ENCODE measurements around the gene NEK1.

Gene NEK1

DNA sequence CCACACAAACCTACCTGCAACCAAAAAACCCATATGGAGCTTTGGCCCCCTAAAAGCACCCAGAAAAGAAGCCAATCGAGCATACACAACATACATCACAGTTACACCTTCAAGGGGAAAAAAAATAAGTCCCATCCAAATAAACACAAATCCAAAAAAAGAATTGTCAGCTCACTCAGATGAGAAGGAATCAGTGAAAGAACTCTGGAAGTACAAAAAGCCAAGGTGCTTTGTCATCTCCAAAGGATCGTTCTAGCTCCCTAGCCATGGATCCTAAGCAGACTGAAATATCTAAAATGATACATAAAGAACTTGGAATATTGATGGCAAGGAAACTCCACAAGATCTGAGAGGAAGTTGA lies 119.2 kb downstream of the NEK1 start:
- TF ChIP-seq, protein P1, sequence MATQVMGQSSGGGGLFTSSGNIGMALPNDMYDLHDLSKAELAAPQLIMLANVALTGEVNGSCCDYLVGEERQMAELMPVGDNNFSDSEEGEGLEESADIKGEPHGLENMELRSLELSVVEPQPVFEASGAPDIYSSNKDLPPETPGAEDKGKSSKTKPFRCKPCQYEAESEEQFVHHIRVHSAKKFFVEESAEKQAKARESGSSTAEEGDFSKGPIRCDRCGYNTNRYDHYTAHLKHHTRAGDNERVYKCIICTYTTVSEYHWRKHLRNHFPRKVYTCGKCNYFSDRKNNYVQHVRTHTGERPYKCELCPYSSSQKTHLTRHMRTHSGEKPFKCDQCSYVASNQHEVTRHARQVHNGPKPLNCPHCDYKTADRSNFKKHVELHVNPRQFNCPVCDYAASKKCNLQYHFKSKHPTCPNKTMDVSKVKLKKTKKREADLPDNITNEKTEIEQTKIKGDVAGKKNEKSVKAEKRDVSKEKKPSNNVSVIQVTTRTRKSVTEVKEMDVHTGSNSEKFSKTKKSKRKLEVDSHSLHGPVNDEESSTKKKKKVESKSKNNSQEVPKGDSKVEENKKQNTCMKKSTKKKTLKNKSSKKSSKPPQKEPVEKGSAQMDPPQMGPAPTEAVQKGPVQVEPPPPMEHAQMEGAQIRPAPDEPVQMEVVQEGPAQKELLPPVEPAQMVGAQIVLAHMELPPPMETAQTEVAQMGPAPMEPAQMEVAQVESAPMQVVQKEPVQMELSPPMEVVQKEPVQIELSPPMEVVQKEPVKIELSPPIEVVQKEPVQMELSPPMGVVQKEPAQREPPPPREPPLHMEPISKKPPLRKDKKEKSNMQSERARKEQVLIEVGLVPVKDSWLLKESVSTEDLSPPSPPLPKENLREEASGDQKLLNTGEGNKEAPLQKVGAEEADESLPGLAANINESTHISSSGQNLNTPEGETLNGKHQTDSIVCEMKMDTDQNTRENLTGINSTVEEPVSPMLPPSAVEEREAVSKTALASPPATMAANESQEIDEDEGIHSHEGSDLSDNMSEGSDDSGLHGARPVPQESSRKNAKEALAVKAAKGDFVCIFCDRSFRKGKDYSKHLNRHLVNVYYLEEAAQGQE (IDR thresholded peaks at IDR 0.05; ENCODE audit: insufficient read depth in 1 of 2, low read depth in 2 of 2, low read length in 2 of 2): no peak
- TF ChIP-seq FOXP2 (optimal IDR thresholded peaks at IDR 0.05; ENCODE audit: borderline replicate concordance, extremely low read depth, extremely low read length, insufficient read depth): no peak
- TF ChIP-seq POLR2AphosphoS5 (IDR thresholded peaks at IDR 0.05; ENCODE audit: low read depth, low read length): no peak
- no peak for TF ChIP-seq SIN3A (IDR thresholded peaks at IDR 0.05; ENCODE audit: borderline replicate concordance, insufficient read depth, low read length)
- no peak for TF ChIP-seq TAF1 (IDR thresholded peaks at IDR 0.05; ENCODE audit: borderline replicate concordance, insufficient read depth, low read length)

DNA sequence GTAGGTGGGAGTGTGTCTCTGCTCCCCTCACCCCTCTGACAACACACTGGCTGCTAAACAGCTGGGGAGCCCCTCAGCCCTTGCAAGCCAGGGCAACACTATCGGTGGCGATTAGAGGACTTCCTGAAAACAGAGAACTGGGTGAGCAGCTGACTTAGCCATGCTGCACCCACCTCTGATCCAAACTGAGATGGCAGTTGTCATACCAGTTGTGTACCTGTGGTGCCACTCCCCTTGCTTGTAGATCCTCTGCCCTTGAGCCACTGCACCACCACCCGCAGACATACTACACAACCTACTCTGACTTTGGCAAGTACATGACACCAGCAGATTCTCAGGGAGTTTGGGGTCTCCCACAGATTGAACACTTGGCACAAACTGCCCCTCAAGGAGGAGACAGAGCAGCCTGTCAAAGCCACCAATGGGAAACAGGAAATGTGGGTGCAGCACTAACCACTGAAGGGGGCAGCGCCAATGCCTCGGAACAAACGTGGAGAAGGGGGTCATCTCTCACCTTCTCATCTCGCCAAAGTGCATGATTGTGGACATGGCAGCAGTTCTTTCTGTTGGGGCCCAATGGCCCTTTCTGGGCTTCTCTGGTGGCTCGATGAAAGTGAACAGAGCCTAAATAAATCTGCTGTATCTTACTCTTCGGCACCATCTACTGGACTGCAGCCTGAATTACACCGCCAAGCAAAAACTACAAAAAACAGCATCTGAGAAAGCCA lies 119.8 kb downstream of the NEK1 start:
- no peak for TF ChIP-seq FOXP2 (optimal IDR thresholded peaks at IDR 0.05; ENCODE audit: borderline replicate concordance, extremely low read depth, extremely low read length, insufficient read depth)
- no peak for TF ChIP-seq TAF1 (IDR thresholded peaks at IDR 0.05; ENCODE audit: borderline replicate concordance, insufficient read depth, low read length)
- TF ChIP-seq POLR2AphosphoS5 (IDR thresholded peaks at IDR 0.05; ENCODE audit: low read depth, low read length): no peak
- TF ChIP-seq, protein P1 (IDR thresholded peaks at IDR 0.05; ENCODE audit: insufficient read depth in 1 of 2, low read depth in 2 of 2, low read length in 2 of 2): no peak
- no peak for TF ChIP-seq SIN3A (IDR thresholded peaks at IDR 0.05; ENCODE audit: borderline replicate concordance, insufficient read depth, low read length)

DNA sequence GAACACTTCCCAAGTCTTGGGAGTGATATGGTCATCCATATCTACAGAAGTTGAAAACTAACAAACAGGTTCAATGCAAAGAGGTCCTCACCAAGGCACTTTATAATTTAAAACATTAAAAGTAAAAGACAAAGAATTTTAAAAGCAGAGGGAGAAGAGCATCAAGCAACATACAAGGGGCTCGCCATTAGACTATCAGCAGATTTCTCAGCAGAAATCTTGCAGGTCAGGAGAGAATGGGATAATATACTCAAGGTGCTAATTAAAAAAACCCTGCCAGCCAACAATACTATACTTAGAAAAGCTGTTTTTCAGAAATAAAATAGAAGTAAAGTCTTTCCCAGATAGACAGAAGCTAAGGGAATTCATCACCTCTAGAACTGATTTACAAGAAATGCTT lies 121.2 kb downstream of the NEK1 start:
- TF ChIP-seq, protein P1 (IDR thresholded peaks at IDR 0.05; ENCODE audit: insufficient read depth in 1 of 2, low read depth in 2 of 2, low read length in 2 of 2): no peak
- TF ChIP-seq POLR2AphosphoS5 (IDR thresholded peaks at IDR 0.05; ENCODE audit: low read depth, low read length): no peak
- TF ChIP-seq SIN3A (IDR thresholded peaks at IDR 0.05; ENCODE audit: borderline replicate concordance, insufficient read depth, low read length): no peak
- no peak for TF ChIP-seq FOXP2 (optimal IDR thresholded peaks at IDR 0.05; ENCODE audit: borderline replicate concordance, extremely low read depth, extremely low read length, insufficient read depth)
- no peak for TF ChIP-seq TAF1 (IDR thresholded peaks at IDR 0.05; ENCODE audit: borderline replicate concordance, insufficient read depth, low read length)

DNA sequence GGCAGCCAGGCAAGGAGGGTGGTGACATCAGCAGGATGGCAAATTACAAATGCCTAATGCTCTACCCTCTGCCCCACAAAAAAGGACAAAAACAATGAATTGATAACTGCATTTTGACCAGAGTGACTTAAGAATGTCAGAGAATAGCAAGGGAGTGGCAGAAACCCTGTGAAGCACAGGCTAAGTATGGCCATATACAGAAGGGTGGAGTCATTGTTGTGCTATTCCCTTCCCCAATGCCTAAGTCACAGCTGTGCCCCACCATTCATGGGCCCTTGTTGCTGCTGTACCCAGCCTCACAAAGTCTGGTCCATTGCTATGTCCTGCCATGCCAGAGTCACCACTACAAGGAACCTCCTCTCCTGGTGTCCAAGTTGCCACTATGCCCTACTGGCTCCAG lies 123.1 kb downstream of the NEK1 start:
- TF ChIP-seq, protein P1 (IDR thresholded peaks at IDR 0.05; ENCODE audit: insufficient read depth in 1 of 2, low read depth in 2 of 2, low read length in 2 of 2): no peak
- TF ChIP-seq SIN3A (IDR thresholded peaks at IDR 0.05; ENCODE audit: borderline replicate concordance, insufficient read depth, low read length): no peak
- TF ChIP-seq TAF1 (IDR thresholded peaks at IDR 0.05; ENCODE audit: borderline replicate concordance, insufficient read depth, low read length): no peak
- TF ChIP-seq FOXP2 (optimal IDR thresholded peaks at IDR 0.05; ENCODE audit: borderline replicate concordance, extremely low read depth, extremely low read length, insufficient read depth): no peak
- TF ChIP-seq POLR2AphosphoS5 (IDR thresholded peaks at IDR 0.05; ENCODE audit: low read depth, low read length): no peak

All from PFSK-1 (cell line).